Stimulated activated CD8-positive, alpha-beta memory T cell treated with anti-CD3 and anti-CD28 coated beads, Interleukin-12 subunit alpha, Interleukin-12 subunit beta, amount 100 ng/mL, for 1 hour (primary cell): ENCODE measurements around the gene PDE4B.

Source experiments
- DNase-seq: peaks from one replicate; pipeline ENCODE4 v3.0.0-alpha.2; 2020; ENCODE audit warnings: low read depth

Gene PDE4B

DNA sequence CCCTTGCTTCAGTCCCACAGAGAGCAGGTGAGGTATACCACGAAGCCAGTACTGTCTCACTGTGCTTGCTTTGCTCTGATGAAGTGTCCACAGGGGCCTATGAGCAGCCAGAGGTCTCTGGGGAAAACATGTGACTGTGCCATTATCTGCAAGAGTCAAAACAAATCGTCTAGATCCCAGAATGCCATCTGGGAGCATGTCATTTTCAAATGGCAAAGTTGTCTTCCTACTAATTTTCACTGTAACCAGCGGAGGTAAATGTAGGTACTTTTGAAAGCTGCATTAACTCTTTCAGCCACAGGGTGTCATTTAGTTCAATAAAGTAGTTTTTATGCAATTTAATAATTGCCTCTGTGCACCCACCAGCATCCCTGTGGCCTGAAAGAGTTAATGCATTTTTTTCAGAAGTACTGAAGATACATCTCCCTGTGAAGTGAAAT lies 567.6 kb downstream of the PDE4B start:
- DNase-seq: no peak

- no peak for DNase-seq
Observed at GRCh38 chr1:66364578-66365391, 572.1 kb downstream of the PDE4B start.

GRCh38 chr1:66365635-66366034 lies 572.9 kb downstream of the PDE4B start:
- DNase-seq: no peak

DNA sequence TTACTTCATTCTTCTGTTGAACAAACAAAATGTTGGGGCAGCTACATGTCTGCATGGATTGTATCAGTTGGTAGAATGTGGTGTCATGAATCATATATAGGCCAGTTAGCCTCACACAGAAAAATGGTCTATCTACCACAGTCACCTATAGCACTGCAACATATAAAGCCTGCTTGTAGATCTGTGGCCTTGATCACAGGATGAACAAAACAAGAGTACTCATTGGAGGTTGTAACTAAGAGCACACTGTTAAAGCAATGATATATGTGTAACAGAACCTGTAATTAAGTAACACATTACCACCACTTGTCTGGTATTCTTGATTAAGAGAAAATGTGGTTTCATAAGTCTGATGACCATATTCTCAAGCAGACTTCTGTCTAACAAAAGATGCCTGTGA lies 573.9 kb downstream of the PDE4B start:
- no peak for DNase-seq

DNA sequence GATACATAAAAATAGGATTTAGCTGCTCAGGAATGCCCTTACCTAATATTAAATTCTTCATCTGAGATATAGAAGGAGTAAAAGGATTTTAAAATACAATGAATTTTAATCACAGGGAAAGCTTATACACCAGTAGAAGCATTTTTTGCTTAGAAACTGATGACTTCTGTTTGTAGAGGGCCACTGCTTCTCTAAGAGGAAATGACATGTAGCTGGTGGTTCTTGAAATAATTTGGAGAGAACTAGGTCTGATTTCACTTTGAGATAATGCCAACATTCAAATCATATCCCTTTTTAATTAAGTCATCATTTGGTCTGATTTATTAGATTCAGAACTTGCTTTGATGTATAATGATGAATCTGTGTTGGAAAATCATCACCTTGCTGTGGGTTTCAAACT lies 574.7 kb downstream of the PDE4B start:
- DNase-seq: no peak

- no peak for DNase-seq
Observed at GRCh38 chr1:66368261-66368660, 575.6 kb downstream of the PDE4B start.

DNA sequence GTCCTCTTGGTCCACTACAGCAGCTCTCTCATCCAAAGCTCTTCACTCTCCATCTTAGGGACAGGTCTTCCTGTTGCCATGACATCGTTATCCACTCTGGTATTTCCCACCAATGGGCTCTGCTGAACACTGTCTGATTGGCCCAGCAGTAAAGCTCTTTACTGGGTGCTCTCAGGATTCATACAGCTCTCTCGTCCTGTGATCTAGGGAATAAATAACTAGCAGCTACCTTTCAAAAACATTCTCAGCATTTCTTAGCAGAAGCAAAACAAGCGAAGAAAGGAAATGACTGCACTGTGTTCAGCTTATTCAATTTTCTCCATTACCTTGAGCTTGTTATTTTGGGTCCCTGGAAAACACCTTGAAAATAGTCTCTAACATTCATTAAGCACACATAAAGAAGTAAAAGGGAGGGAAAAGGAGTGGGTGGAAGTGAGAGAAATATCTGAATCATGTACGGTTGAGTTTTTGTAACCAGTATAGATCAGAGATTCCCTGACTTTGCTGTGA lies 577.8 kb downstream of the PDE4B start:
- DNase-seq: no peak

DNA sequence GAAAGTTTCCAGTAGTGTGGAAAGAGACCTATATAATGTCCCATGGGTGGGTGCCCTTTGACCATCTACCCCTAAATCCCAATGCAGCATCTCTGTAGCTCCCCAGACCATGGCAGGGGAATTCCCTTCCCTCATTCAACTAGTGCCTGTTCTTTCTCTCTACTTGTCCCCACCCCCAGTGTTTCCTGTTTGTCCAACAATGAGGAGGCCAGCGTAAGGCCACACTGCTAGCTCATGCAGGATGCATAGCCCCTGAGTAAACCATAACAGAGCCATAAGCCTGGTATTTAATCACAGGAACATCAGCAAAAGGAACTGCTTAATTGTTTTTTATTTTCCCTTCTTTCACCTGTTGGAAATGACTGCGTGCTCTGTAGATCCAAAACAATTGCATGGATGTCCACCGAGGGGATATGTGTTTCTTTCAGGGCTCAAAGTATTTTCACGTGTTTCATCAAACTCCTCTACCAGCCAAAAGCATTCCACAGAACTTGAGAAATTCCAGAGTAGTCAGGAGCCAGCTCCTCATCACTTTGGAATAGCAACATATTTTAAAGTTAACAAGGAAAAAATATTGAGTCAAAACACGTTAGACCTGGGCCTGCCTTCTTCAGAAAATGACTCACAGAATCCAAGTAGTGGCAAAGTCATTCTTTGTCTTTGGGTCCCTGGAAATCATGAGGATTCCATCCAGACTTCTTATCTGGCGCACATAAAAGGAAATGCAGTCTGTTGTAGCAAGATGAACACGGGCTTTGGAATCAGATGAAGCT lies 578.7 kb downstream of the PDE4B start:
- no peak for DNase-seq

DNA sequence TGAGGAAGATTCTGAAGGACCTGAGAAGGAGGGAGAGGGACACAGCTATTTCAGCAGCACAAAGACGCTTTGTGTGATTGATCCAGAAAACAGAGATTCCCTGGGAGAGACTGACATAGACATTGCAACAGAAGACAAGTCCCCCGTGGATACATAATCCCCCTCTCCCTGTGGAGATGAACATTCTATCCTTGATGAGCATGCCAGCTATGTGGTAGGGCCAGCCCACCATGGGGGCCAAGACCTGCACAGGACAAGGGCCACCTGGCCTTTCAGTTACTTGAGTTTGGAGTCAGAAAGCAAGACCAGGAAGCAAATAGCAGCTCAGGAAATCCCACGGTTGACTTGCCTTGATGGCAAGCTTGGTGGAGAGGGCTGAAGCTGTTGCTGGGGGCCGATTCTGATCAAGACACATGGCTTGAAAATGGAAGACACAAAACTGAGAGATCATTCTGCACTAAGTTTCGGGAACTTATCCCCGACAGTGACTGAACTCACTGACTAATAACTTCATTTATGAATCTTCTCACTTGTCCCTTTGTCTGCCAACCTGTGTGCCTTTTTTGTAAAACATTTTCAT lies 579.9 kb downstream of the PDE4B start:
- DNase-seq: no peak

DNA sequence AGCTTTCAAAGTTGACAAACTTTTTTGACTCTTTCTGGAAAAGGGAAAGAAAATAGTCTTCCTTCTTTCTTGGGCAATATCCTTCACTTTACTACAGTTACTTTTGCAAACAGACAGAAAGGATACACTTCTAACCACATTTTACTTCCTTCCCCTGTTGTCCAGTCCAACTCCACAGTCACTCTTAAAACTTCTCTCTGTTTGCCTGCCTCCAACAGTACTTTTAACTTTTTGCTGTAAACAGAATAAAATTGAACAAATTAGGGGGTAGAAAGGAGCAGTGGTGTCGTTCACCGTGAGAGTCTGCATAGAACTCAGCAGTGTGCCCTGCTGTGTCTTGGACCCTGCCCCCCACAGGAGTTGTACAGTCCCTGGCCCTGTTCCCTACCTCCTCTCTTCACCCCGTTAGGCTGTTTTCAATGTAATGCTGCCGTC lies 580.5 kb downstream of the PDE4B start:
- no peak for DNase-seq

DNA sequence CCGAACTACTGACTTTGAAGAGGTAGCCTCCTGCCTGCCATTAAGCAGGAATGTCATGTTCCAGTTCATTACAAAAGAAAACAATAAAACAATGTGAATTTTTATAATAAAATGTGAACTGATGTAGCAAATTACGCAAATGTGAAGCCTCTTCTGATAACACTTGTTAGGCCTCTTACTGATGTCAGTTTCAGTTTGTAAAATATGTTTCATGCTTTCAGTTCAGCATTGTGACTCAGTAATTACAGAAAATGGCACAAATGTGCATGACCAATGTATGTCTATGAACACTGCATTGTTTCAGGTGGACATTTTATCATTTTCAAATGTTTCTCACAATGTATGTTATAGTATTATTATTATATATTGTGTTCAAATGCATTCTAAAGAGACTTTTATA lies 581.5 kb downstream of the PDE4B start:
- no peak for DNase-seq

- DNase-seq: no peak
Observed at GRCh38 chr1:66374561-66375111, 581.9 kb downstream of the PDE4B start.

DNA sequence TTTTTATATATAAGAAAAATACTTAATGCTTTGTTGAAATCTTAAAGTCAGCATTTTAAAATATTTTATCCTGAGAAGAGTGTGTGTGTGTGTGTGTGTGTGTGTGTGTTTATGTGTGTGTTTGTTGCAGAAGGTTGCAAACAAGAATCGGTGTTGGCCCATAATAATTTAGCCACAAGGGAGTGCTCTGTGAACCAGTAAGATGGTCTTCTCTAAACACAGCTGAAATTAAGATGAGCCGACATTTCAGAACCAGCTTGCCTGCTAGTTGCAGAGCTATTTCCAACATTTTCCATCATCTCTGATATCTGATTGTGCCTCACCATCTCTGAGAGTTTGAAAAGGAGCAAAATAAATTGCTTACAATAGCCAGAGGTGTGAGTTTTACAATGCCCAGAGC lies 582.4 kb downstream of the PDE4B start:
- DNase-seq: no peak

DNA sequence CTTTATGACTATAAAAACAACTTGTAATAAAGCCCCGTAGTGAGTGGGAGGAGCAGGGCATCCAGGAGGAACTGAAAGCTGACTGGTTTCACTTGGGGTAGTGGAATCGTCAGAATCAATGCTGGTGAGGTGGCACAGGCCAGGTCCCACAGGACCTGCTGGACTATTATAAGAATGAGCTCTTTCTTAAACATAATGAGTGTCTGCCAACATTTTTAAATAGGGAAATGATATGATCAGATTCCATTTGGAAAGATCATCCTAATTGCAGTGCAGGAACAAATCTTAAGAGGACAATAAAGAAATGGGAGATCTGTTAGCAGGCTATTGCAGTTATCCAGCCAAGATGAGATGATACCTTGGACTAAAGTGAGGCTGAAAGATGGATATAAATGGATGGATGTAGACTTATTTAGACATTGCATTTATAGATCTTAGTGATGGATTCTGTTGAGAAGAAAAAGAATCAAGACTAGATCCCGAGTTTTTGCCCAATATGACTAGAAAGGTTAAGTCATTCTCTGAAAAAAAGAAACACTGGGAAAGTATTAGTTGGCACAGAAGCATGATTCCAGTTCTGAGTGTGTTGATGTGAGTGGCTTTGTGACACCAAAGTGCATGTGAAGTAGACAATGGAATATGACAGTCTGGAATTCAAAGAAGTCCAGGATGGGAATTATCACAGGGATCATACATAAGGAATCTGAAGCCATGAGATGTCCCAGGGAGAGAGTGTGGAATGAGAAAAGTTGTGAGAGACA lies 587.9 kb downstream of the PDE4B start:
- no peak for DNase-seq

- DNase-seq: no peak
Observed at GRCh38 chr1:66381621-66382275, 589.1 kb downstream of the PDE4B start.

DNA sequence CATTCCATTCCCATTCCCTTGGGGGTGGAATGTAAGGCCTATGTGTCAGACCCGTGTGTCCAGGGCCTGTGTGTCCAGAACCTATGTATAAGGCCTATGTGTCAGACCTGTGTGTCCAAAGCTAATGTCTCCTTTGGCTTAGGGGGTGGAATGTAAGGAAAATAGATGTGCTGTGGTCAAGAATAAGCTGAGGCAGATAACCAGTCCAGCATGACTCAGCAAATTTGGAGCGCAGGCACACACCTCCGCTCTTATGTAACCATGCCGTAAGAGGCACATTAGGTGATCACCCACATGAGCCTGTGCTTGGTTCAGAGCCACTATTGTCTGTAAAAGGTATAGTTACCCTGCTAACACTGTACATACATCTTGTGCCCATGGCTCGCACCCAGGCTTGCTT lies 590.5 kb downstream of the PDE4B start:
- DNase-seq: no peak

- DNase-seq: no peak
Observed at GRCh38 chr1:66383611-66384010, 590.9 kb downstream of the PDE4B start.

DNA sequence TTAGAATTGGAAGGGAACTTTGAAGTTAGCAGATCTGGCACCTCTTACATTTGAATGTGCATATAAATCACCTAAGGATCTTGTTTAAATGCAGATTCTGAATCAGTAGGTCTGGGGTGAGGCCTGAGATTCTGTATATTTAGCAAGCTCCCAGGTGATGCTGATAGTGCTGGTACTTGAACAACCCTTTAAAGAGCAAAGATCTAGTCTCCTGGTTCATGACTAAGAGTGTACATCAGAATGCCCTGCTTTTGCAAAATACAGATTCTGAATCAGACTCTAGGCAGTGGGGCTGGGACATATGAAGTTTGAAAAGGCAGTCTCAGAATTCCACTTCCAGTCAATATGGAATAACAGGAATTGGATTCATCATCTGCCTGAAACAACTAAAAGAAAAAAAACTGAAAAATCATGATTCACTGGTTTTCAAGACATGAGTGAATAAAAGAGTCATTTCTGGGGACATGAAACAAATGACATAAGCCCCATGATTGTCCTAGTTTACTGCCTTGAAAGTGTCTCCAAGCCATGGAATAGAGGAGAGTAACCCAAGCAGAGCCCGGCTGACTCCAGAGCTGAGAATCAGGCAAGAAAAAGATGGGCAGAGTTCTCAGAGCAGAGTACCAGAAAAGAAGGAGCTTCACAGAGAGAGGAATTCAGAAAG lies 591.7 kb downstream of the PDE4B start:
- DNase-seq: no peak

GRCh38 chr1:66386712-66387111 lies 594.0 kb downstream of the PDE4B start:
- no peak for DNase-seq

GRCh38 chr1:66388913-66389312 lies 596.2 kb downstream of the PDE4B start:
- no peak for DNase-seq
